NK-92 treated with Interleukin-12 subunit alpha and Interleukin-12 subunit beta, amount 100 ng/mL, for 24 hours (cell line): ENCODE measurements around the gene PATE4.

Experiments used
- DNase-seq: peaks from one replicate; lab custom pipeline; 2025; lab: John Stamatoyannopoulos, UW

PATE4 gene

DNA sequence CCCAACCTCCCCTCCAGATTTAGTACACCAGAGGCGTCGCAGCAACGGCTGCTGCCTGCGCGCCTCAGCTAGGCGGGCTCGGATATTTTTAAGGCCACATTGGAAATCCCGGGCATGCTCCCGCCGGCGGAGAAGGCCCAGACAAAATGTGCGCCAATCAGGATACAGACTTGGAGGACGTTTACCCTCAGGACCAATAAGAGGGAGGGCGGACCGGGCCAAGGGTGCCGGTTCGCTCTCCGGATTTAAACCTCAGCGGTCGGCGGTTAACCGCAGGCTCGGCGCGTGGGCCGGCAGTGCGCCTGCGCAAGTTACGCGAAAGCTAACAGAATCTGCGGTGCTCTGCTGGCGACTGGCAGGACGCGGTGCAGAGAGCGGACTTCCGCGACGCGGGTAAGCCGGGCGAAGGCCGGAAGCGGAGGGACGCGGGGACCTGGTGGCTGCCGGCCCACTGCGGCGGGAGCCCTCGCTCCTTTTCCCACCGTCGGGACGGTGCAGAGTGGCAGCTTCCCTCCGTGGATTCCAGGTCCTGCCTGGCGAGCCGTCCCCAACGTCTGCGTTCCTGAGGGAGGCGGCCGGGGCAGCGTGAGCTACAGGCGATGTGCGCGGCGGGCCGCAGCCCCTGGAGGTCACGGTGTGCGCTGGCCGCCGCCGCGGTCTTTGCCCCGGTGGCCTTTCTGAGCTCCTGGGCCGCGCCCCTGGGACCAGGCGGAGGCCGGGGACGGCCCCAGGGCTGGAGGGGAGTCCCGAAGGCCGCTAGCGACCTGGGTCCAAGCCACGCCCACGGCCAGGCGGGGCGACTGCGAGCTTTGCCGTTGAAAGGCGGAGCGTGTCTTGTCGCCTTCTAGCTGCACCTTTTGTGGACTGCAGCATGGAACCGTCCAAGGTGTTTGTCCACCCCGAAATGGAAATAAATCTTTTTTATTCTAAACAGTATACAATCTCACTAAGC is 54.5 kb downstream of the PATE4 start, which contains the start of gene HYLS1:
Gene HYLS1, plus strand, starts transcription at position 296 of the 952 bp plus-strand sequence. CDS start 11,701 bp downstream, outside the sequence.
- DNase-seq: peak; percentile 5
